Activated CD8-positive, alpha-beta memory T cell treated with anti-CD3 and anti-CD28 coated beads, Interleukin-2, amount 50 U/mL, for 4 hours (primary cell): Measurements from ENCODE around the gene COL24A1.
"Not testable (repeated sequence)": the region's sequence is repeated elsewhere in the genome, so short reads cannot be mapped to it uniquely, and the experiment has no call there.

Source experiments
- DNase-seq: peaks from one replicate; pipeline ENCODE4 v3.0.0-alpha.2; 2020

The COL24A1 gene

GRCh38 chr1:86072474-86072873 is 84.1 kb downstream of the COL24A1 start:
- DNase-seq, result not testable (repeated sequence)

- DNase-seq, result not testable (repeated sequence)
Measured at GRCh38 chr1:86071870-86072269, 84.7 kb downstream of the COL24A1 start.

GRCh38 chr1:86069757-86070145 is 86.8 kb downstream of the COL24A1 start:
- DNase-seq, result no peak

- DNase-seq, result no peak
Measured at GRCh38 chr1:86068841-86069756, 87.5 kb downstream of the COL24A1 start.

GRCh38 chr1:86068271-86068721 is 88.3 kb downstream of the COL24A1 start:
- no peak for DNase-seq

GRCh38 chr1:86067626-86068025 is 88.9 kb downstream of the COL24A1 start:
- no peak for DNase-seq

GRCh38 chr1:86064899-86065298 is 91.7 kb downstream of the COL24A1 start:
- no peak for DNase-seq

- no peak for DNase-seq
Measured at GRCh38 chr1:86063721-86064120, 92.9 kb downstream of the COL24A1 start.

GRCh38 chr1:86062453-86062852 is 94.1 kb downstream of the COL24A1 start:
- DNase-seq, result no peak

GRCh38 chr1:86061551-86061990 is 95.0 kb downstream of the COL24A1 start:
- no peak for DNase-seq

- no peak for DNase-seq
Measured at GRCh38 chr1:86054396-86054795, 102.2 kb downstream of the COL24A1 start.

- DNase-seq, result no peak
Measured at GRCh38 chr1:86052948-86053698, 103.4 kb downstream of the COL24A1 start.

- no peak for DNase-seq
Measured at GRCh38 chr1:86035101-86035500, 121.5 kb downstream of the COL24A1 start.

- no peak for DNase-seq
Measured at GRCh38 chr1:86030180-86030579, 126.4 kb downstream of the COL24A1 start.

GRCh38 chr1:86018283-86018923 is 138.2 kb downstream of the COL24A1 start:
- DNase-seq, result no peak

- DNase-seq, result no peak
Measured at GRCh38 chr1:86016076-86016759, 140.4 kb downstream of the COL24A1 start.

- no peak for DNase-seq
Measured at GRCh38 chr1:86015375-86015774, 141.2 kb downstream of the COL24A1 start.

- DNase-seq, result no peak
Measured at GRCh38 chr1:86000601-86001000, 156.0 kb downstream of the COL24A1 start.

- DNase-seq, result no peak
Measured at GRCh38 chr1:85998105-85998855, 158.3 kb downstream of the COL24A1 start.

- DNase-seq, result no peak
Measured at GRCh38 chr1:85992791-85993190, 163.8 kb downstream of the COL24A1 start.

GRCh38 chr1:85991261-85991660 is 165.3 kb downstream of the COL24A1 start:
- no peak for DNase-seq

- DNase-seq, result no peak
Measured at GRCh38 chr1:85984636-85985035, 171.9 kb downstream of the COL24A1 start.
